ENCODE measurements around the gene L3MBTL4. TPM values are rescaled to one million over a fixed set of nuclear protein-coding genes. Genes with fewer than 3 reads are reported as not detected.

L3MBTL4 gene
- total RNA-seq, 1 experiment from 2014 or later = 0.87 TPM

- ATAC-seq = no peak
- DNase-seq (ENCODE audit: low read depth, low spot score) = no peak
- ChIA-PET CTCF (no interaction called here), POLR2A (no interaction called here)
- BruUV-seq (replicated peaks) = no TSS peak
- intact Hi-C loops (cut with micrococcal nuclease; ENCODE audit: unreplicated experiment) (no loop called here), in situ Hi-C loops (cut with HindIII; ENCODE audit: low pct_unique_long_range_greater_than_20kb, low sequenced_read_pairs) (no loop called here)
- Histone ChIP-seq H3K27me3 (ENCODE audit: control insufficient read depth, insufficient read depth, low read length) (no peaks in the 10 kb centered on the region), H3K27ac (ENCODE audit: low read length) (no peak overlapping the region), H3K4me3 (ENCODE audit: low read depth in 2 of 2, low read length in 2 of 2) (no peak overlapping the region), H3K36me3 (ENCODE audit: control insufficient read depth, insufficient read depth, low read length) (no peaks in the 10 kb centered on the region), H3K9me3 (ENCODE audit: control insufficient read depth, insufficient read depth, low read depth, low read length) (no peaks in the 10 kb centered on the region), H3K4me1 (ENCODE audit: control insufficient read depth, insufficient read depth, low read length) (no peaks in the 10 kb centered on the region)
- no peak for TF ChIP-seq POLR2AphosphoS5 (IDR thresholded peaks at IDR 0.05; ENCODE audit: low read depth, low read length)
- no peak for TF ChIP-seq SIN3A (IDR thresholded peaks at IDR 0.05; ENCODE audit: borderline replicate concordance, insufficient read depth, low read depth, low read length)
- TF ChIP-seq CTCF (IDR thresholded peaks at IDR 0.05) = no peak
- TF ChIP-seq TCF7L2 (IDR thresholded peaks at IDR 0.05; ENCODE audit: low read depth, low read length) = no peak
Measured at GRCh38 chr18:6434481-6434880, 19.8 kb upstream of the L3MBTL4 start.

- TF ChIP-seq SIN3A (IDR thresholded peaks at IDR 0.05; ENCODE audit: borderline replicate concordance, insufficient read depth, low read depth, low read length) (no peak), REST (IDR thresholded peaks at IDR 0.05; ENCODE audit: insufficient read depth in 1 of 2, low read depth in 2 of 2, low read length in 1 of 2) (no peak), POLR2AphosphoS5 (IDR thresholded peaks at IDR 0.05; ENCODE audit: low read depth, low read length) (no peak), TCF7L2 (IDR thresholded peaks at IDR 0.05; ENCODE audit: low read depth, low read length) (no peak), CTCF (IDR thresholded peaks at IDR 0.05) (no peak)
- Histone ChIP-seq H3K27ac (ENCODE audit: low read length) (no peak overlapping the region), H3K36me3 (ENCODE audit: control insufficient read depth, insufficient read depth, low read length) (no peaks in the 10 kb centered on the region), H3K27me3 (ENCODE audit: control insufficient read depth, insufficient read depth, low read length) (no peaks in the 10 kb centered on the region), H3K4me3 (ENCODE audit: low read depth in 2 of 2, low read length in 2 of 2) (no peak overlapping the region), H3K9me3 (ENCODE audit: control insufficient read depth, insufficient read depth, low read depth, low read length) (no peaks in the 10 kb centered on the region), H3K4me1 (ENCODE audit: control insufficient read depth, insufficient read depth, low read length) (no peaks in the 10 kb centered on the region)
- in situ Hi-C loops (cut with HindIII; ENCODE audit: low pct_unique_long_range_greater_than_20kb, low sequenced_read_pairs) (no loop called here), intact Hi-C loops (cut with micrococcal nuclease; ENCODE audit: unreplicated experiment) (no loop called here)
- DNase-seq (ENCODE audit: low read depth, low spot score) (no peak), ATAC-seq (no peak)
- BruUV-seq (replicated peaks) = no TSS peak
- ChIA-PET POLR2A (no interaction called here), CTCF (no interaction called here)
Measured at GRCh38 chr18:6431659-6432318, 17.1 kb upstream of the L3MBTL4 start.

Data from Panc1 (cell line).